Measurements from ENCODE around the gene COL5A3.

DNA sequence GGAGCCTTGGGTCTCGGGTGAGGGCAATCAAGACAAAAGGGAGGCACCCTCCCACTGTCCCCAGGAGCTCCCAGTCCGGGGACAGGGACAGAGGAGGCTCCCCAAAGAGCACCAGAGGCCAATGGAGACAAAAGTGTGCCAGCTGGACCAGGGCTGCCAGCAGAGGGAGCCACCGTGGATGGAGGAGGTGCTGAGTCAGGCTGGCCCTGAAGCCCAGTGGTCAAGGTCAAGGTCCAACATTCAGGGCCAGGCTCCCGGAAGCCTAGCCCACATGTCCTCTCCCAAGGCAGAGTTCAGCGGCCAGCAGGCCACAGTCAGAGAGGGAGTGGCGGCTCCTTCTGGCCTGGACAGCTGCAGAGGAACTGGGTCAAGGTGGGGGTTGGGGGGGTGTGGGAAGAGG lies 8.4 kb downstream of the COL5A3 start:
- TF ChIP-seq, protein P1, sequence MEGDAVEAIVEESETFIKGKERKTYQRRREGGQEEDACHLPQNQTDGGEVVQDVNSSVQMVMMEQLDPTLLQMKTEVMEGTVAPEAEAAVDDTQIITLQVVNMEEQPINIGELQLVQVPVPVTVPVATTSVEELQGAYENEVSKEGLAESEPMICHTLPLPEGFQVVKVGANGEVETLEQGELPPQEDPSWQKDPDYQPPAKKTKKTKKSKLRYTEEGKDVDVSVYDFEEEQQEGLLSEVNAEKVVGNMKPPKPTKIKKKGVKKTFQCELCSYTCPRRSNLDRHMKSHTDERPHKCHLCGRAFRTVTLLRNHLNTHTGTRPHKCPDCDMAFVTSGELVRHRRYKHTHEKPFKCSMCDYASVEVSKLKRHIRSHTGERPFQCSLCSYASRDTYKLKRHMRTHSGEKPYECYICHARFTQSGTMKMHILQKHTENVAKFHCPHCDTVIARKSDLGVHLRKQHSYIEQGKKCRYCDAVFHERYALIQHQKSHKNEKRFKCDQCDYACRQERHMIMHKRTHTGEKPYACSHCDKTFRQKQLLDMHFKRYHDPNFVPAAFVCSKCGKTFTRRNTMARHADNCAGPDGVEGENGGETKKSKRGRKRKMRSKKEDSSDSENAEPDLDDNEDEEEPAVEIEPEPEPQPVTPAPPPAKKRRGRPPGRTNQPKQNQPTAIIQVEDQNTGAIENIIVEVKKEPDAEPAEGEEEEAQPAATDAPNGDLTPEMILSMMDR (IDR thresholded peaks at IDR 0.05; ENCODE audit: poor library complexity) = peak; percentile 31
- TF ChIP-seq EZH2 (IDR thresholded peaks at IDR 0.05; ENCODE audit: borderline replicate concordance) (no peak), EZH2phosphoT487 (IDR thresholded peaks at IDR 0.05; ENCODE audit: low read depth, severe bottlenecking, unreplicated experiment) (no peak)

Measured in hepatocyte (in vitro differentiated cells).